ENCODE measurements around the gene NPNT.

NPNT gene

DNA sequence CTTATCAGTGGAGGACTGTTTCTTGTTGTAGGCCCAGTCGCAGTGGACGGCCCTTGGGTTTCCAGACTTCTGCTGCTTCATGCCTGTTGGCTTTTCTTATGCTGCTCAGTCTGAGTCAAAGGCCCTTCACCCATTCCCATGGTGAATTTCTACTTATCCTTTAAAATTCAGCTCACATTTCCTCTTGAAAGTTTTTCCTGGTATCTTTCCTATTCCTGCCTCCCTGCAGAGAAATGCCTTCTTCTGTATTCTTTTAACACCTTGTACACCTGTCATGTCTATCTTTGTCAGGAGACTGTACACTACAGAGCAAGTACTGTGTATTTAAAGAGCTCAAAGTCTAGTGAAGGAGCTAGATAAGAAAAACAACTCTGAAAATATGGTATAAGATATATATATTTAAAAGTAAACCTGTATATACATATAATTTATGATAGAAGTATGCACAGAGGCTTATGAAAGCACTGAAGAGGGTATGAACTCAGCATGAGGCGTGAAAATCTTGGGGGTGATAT is 22.0 kb downstream of the NPNT start:
- no peak for FAIRE-seq

GRCh38 chr4:105921301-105921700 is 26.0 kb downstream of the NPNT start:
- no peak for FAIRE-seq

DNA sequence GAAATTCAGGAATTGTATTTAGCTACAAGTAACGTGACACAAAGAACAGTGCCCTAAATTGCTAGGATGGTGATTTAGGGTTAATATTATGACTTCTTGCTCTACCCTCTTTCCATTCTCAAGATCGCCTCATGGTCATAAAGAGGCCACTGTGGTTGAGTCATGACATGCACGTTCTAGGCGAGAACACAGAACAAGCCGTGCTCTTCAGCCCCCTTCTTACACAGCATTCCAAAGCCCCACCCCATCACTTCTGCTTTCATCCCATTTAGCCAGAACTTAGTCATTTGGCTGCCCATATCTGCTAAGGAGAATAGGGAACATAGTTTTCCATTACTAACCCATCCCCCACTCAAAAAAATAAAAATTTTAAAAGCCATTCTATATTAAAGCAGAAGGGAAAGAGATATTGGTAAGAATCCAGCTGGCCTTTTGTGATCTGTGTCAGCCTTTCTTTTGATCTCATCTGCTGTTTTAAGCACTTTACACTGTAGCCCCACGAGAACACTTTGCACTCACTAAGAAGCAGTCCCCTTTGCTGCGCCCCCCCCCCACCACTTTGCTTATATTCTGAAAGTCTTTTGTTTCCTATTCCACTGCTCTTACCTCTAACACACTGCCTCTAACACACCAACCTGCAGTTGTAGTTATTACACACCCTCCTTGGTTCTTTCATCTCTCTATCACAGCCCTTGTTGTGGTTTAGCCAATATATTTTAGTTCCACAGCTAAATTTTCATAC is 28.4 kb downstream of the NPNT start:
- no peak for FAIRE-seq

DNA sequence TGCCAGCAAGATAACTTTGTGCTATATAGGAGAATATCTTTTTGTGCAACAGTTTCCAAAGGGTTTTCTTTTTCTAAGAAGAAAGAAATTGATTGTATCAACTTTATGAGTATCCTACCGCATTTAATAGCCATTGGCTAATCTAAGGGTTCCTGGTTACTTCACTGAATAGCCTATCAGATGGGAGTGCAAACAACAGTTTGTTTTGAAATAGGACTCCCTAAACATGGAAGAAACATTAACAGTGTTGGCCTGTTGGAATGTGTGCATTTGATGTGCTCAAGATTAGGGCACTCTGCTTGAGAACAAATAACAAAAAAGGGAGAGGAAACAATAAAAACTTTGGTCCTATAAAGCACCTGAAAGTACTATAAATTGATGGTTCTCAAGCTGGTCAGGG is 29.1 kb downstream of the NPNT start:
- FAIRE-seq = no peak

DNA sequence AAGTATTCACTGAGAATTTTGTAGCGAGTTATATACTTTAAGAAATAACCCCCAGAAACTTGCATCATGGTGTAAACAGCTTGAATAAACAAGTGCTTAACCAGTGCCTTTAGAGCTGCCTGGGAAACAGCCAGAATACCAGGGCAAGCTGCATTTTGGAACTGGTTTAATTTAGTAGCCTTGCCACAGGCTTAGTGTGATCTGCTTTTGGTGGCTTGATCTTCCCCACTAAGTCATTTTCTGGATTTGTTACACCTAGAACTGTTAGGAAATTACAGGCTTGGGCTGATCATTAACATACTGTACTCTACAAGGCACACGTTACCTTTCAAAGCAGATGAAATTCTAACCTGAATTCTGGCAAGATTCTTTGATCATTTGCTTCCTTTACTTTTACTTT is 35.4 kb downstream of the NPNT start:
- no peak for FAIRE-seq

DNA sequence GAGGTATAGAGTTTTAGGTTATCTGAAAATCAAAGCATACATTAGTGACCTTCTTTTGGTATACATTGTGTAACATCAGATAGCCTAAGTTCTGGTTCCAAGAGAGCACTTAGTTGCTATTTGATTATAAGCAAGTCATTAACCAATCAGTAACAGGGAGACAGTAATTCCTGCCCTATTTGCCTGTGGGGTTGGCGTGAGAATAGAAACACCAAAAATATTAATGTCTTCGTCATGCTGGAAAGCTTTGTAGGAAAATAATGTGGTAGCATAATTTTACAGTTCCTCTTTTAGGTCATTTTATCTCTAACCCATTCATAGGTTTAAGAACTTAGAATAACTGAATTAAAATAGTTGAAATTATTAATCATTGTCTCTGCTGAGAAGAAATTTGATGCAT is 37.8 kb downstream of the NPNT start:
- FAIRE-seq = peak; percentile 3

DNA sequence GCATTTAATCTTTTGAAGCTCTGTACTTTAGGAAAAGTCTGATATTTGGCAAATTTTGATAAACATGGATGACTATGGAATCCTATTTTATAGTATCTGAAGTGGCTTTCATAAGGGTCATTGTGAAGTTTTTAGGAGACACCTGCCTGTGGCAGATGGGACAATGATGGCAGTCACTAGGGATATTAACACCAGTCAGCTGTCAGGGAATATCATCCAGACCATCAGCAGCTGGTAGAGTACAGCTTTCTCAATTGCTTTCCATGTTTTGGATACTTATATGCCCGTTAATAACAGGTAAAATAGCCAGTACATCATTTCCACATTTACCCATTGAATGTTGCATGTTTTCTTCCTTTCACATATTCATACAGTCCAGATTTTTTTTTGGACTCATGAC is 39.1 kb downstream of the NPNT start:
- no peak for FAIRE-seq

GRCh38 chr4:105936901-105937300 is 41.6 kb downstream of the NPNT start:
- FAIRE-seq = no peak

DNA sequence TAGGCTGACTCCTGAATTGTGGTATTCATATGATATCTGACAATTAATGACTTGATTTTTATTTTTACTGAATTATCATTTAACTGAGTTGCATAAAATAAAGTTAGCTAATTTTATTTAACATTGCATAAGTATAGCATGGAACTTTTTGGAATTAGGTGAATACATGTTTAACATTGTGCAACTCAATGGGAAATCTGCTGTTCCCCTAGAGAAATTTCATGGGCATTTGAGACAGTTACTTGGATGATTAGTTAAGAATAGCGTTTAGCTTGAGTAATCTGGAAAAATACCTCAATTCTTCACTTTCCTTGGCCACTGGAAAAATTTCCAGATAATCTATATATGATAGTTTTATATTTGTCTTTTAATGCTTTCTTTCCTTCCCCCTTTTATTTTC is 42.5 kb downstream of the NPNT start:
- FAIRE-seq = no peak

DNA sequence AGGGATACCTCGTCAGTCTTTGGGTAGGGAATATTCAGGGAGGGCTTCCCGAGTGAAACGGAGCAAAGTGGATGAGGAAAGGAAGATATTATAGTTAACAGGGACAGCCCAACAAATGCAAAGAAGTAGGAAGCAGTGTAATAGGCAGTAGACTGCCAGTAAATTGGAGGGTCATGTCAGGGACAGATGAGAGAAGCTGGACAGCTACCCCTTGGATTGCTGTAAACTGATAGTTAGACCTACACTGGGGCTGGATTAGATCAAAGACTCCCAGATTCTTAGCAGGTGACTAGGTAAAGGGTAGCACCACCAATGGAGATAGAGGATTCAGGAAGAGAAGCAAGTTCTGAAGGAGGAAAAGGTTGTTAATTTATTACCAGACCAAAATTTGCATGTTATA is 48.0 kb downstream of the NPNT start:
- FAIRE-seq = no peak

- FAIRE-seq = no peak
Measured at GRCh38 chr4:105944540-105944939, 49.3 kb downstream of the NPNT start.

- no peak for FAIRE-seq
Measured at GRCh38 chr4:105946771-105947170, 51.5 kb downstream of the NPNT start.

DNA sequence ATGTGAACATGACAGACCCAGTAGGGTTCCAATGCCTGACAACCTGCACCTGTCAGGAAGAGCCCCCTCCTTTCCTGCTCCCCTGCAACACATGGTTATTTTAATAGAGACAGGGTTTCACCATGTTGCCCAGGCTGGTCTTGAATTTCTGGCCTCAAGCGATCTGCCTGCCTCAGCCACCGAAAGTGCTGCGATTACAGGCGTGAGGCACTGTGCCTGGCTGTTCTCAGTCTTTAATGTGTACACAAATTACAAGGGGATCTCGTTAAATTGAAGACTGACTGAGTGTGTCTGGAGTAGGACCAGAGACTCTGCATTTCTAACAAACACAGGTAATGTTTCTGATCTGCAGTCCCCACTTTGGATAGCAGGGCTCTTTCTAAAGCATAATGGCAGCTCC is 55.4 kb downstream of the NPNT start:
- no peak for FAIRE-seq

DNA sequence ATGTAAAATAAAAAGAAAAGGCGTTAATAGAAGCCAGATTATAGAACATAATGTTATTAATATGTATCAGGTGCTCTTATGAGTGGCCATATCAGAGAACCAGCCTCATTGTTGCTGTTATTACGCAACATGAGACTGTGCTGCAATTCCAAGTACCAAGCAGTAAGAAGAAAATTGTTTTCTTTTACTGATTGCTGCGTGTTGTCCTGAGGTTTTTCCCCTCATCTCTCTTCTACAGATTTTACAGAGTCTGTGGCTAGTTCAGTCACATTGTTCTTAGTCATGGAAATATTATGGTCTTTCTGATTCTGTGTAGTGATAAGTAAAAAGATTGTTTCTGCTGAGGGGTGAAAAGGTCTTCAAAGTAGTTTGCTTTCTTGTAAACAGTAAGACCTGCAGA is 55.9 kb downstream of the NPNT start:
- no peak for FAIRE-seq

DNA sequence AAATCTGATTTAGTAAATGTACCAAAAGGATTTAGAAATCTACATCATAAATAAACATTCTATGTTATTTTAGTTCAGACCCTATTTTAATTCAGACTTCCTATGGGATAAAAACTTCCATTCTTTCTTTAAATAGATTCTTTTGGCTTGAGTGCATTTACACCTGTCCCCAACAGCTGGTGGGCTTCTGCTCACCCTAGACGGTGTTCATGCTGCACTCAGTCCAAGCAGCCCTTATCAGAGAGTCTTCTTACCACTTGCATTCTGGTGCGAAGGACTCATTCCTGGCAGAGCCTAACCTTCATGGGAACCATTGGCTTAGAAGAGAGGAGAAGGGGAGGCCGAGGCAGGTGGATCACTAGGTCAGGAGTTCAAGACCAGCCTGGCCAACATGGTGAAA is 57.3 kb downstream of the NPNT start:
- no peak for FAIRE-seq

DNA sequence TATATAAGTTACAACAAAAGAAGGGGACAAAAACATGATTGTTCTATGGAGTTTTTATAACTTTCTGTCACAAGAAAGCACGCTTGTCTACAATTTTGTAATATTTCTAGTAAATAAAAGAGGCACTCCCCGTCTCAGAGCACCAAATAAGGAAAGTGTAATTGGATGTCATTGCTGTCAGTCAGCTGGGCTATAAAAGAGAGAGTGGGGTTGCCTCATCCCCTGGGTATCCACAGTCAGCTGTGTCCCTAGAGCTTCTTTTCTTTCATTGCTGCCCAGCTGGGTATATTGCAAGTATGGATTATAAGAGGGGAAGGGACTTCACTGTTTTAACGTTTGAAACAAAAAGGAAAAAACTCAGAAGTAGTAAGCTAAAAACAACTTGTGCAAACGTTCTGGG is 61.3 kb downstream of the NPNT start:
- no peak for FAIRE-seq

DNA sequence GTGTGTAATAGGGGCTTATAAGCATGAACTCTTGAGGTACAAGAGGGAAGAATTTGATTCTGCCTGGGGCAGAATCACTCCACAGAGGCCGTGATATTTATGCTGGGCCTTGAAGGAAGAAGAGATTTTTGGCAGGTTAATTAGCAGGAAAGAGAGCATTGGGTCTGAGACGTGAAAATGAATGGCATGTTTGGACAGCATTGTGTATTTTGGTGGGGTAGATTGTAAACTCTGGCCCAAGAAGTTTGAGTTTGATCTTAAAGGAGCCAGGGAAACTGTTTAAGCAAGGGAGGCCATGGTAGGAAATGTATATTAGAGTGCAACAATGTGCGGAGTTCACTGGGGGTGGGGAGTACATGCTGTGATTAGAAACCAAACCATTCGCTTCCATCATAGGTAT is 62.4 kb downstream of the NPNT start:
- FAIRE-seq = no peak

- FAIRE-seq = no peak
Measured at GRCh38 chr4:105963461-105964400, 68.5 kb downstream of the NPNT start.

GRCh38 chr4:105965183-105965800 is 70.0 kb downstream of the NPNT start:
- no peak for FAIRE-seq

DNA sequence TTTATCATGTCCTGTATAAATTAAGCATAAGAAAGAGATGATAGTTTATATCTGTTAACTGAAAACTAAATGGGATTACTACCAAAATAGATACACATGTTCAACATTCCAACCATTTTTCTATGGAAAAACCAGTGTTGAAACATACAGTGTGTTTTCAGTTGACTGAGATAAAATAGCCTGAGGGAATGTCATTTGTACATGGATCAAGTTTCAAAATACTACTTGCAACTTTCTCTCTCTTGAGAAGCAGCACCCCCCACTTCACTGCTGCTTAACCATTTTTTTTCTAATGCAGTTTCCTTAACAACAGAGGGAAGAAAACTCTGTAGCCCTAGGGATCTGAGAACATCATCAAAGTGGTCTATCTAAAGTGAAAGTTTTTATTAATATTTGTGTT is 70.8 kb downstream of the NPNT start:
- FAIRE-seq = no peak

GRCh38 chr4:105967058-105967658 is 71.9 kb downstream of the NPNT start:
- no peak for FAIRE-seq

- FAIRE-seq = no peak
Measured at GRCh38 chr4:105969575-105969974, 74.3 kb downstream of the NPNT start.

DNA sequence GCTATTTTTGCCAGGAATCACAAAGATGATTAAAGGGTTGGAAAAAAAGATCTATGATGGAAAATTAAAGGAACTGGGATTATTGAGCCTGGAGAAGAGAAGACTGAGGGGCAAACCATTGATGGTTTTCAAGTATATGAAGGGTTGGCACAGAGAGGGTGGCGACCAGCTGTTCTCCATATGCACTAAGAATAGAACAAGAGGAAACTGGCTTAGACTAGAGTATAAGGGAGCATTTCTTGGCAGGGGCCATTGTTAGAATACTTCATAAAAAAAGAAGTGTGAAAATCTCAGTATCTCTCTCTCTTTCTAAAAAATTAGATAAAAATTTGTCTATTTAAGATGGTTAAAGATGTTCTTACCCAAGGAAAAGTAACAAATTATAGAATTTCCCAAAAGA is 75.1 kb downstream of the NPNT start:
- FAIRE-seq = no peak
